ENCODE results near the gene TRAF3.
"Not testable (repeated sequence)": the region's sequence is repeated elsewhere in the genome, so short reads cannot be mapped to it uniquely, and the experiment has no call there.

TRAF3 gene

DNA sequence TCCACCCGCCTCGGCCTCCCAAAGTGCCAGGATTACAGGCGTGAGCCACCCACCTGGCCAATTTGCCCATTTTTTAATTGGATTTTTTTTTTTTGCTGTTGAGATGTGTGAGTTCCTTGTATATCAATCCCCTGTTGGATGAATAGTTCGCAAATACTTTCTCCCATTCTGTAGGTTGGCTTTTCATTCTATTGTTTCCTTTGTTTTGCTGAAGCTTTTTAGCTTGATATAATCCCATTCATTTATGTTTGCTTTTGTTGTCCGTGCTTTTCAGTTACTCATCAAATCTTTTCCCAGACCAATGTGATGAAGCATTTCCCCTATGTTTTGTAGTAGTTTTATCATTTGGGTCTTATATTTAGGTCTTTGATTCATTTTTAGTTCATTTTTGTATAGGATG, 36.4 kb downstream of the TRAF3 start:
- H3K9me3 ChIP-seq = peaks cover 3% of the 10 kb centered on the region; the same call in 1 of the 2 replicates
- in situ Hi-C loops (cut with MboI; ENCODE audit: low sequenced_read_pairs) = no loop called here
- H3K36me3 ChIP-seq (replicated peaks) = no peaks in the 10 kb centered on the region; the same call in 1 of the 2 replicates
- DNase-seq (ENCODE audit: low spot score in 2 of 2) = peak; percentile 48 to 97
- H3K27me3 ChIP-seq (ENCODE audit: low read depth) = no peaks in the 10 kb centered on the region
- H3K4me3 ChIP-seq = no peak overlapping the region
- H3K4me1 ChIP-seq = peaks cover 34% of the 10 kb centered on the region

DNA sequence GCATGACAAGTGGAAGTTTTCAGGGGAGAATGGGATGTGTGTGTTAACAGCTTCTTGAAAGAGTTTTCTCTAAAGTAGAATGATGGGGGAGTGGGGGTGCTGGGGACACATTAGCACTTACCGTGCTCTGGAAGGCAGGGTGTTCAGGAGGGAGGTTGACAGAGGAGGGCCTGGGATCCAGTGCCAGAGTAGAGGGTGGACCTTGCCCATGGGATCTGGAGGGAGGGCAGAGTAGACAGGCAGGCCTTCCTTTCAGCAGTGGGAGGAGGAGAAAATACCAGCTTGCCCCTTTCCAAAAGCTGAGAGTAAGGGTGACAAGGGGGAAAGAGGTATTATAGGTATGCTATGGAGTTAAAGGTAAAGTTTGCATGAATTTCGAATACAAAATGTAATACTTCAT, 40.1 kb downstream of the TRAF3 start:
- H3K4me1 ChIP-seq = peaks cover 35% of the 10 kb centered on the region

DNA sequence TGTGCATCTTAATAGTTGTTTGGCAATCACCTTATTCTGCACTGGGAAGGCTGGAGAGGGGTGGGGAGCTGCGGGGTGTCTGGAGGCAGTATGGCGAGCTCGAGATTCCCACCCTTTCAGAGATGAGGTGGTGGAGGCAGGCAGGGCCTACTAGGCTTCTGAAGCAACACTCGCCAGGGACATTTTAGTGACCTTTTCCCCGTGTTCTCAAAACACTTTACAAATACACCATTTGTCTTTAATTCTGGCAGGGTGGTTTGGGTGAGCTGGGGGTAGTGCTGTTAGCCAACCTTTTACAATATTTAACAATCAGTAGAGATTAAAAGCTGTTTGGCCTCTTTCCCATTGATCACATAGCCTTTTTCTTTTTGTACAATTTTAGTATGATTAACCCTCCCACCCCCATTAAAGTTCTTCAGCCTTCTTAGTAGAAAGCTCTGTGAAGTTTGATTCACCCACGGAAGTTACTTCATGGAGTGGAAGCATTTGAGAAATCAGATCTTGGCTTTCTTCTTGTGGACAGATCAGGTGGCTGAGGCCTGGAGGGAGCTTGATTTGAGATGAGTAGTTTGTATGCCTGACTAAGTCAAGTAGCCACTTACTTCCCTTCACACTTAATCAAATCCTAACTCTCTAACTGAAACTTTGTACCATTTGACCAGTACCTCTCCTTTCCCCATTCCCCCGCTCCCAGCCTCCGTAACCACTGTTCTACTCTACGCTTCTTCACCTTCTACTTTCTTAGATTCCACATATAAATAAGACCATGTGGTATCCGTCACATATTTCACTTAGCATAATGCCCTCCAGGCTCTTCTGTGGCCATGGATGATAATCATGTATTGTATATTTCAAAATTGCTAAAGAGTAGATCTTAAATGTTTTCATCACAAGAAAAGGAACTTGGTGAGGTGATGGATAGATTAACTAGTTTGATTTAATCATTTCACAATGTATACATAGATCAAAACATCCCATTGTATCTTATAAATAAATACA, 41.0 kb downstream of the TRAF3 start:
- Histone ChIP-seq H3K4me3 (no peak overlapping the region), H3K4me1 (peaks cover 35% of the 10 kb centered on the region)
- in situ Hi-C loops (cut with MboI; ENCODE audit: low sequenced_read_pairs) = no loop called here

More for the DNA sequence above, 40.1 kb downstream of the TRAF3 start:
- DNase-seq (ENCODE audit: low spot score in 2 of 2) = no peak
- H3K27me3 ChIP-seq (ENCODE audit: low read depth) = no peaks in the 10 kb centered on the region
- in situ Hi-C loops (cut with MboI; ENCODE audit: low sequenced_read_pairs) = no loop called here
- no peak overlapping the region for H3K4me3 ChIP-seq
- H3K9me3 ChIP-seq = peaks cover 3% of the 10 kb centered on the region; the same call in 1 of the 2 replicates
- no peaks in the 10 kb centered on the region; the same call in 1 of the 2 replicates for H3K36me3 ChIP-seq (replicated peaks)

DNA sequence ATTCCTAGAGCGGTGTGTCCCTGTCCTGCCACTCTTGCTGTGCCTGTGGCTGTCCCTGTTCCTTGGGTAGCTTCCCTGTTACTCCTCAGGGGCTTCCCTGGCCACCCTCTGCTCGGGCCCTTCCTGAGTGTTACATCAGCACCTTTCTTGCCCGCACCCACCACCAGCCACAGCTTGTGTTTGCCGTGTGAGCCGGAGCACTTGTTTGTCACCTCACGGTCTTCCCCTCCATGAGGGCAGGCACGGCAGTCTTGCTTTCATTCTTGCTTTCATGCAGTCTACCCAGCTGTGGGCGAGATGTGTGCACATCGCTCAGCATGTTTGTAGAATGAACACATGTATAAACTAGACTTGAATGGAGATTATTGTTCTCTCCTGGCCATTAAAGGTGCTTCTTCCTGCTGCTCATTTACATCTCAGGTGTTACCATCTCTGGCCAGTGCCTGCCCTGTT, 42.0 kb downstream of the TRAF3 start:
- DNase-seq (ENCODE audit: low spot score in 2 of 2) = no peak
- Histone ChIP-seq H3K4me1 (peaks cover 34% of the 10 kb centered on the region), H3K36me3 (replicated peaks) (no peaks in the 10 kb centered on the region; the same call in 1 of the 2 replicates), H3K4me3 (no peak overlapping the region), H3K9me3 (peaks cover 1% of the 10 kb centered on the region; the same call in 1 of the 2 replicates), H3K27me3 (ENCODE audit: low read depth) (no peaks in the 10 kb centered on the region)
- in situ Hi-C loops (cut with MboI; ENCODE audit: low sequenced_read_pairs) = no loop called here

More for the DNA sequence above, 41.0 kb downstream of the TRAF3 start:
- Histone ChIP-seq H3K27me3 (ENCODE audit: low read depth) (no peaks in the 10 kb centered on the region), H3K36me3 (replicated peaks) (no peaks in the 10 kb centered on the region; the same call in 1 of the 2 replicates), H3K9me3 (peaks cover 3% of the 10 kb centered on the region; the same call in 1 of the 2 replicates)
- DNase-seq (ENCODE audit: low spot score in 2 of 2) = no peak

DNA sequence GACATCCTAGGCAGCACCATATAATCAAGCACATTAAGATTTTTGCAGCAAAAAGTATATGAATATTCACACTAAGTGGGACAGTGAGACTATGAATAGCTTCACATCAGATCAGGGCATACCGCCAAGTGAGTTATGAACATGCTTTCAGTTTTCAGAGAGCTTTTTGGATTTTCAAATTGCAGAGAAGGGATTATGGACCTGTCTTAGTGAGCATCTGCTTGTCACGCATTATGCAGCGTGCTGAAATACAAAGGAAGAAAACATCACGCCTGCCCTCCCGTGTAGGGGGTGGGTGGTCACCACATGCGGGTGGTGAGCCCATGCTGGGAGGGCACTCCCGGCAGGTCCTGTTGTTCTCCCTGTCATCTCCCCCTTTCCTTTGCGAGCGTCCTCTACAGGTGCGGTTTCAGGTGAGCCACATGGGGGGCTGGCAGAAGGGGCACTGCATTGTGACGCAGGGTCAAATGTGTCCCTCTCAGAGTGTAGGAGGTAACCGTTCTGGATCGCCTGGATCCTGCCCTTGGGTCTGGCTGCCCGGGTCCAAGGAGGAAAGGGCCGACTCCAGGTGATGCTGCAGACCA, 42.6 kb downstream of the TRAF3 start:
- in situ Hi-C loops (cut with MboI; ENCODE audit: low sequenced_read_pairs) = no loop called here
- Histone ChIP-seq H3K9me3 (no peaks in the 10 kb centered on the region), H3K36me3 (replicated peaks) (no peaks in the 10 kb centered on the region; the same call in 1 of the 2 replicates), H3K27me3 (ENCODE audit: low read depth) (no peaks in the 10 kb centered on the region), H3K4me3 (no peak overlapping the region), H3K4me1 (peaks cover 37% of the 10 kb centered on the region)
- peak in 1 of 2 experiments; percentile 42 for DNase-seq (ENCODE audit: low spot score in 2 of 2)

DNA sequence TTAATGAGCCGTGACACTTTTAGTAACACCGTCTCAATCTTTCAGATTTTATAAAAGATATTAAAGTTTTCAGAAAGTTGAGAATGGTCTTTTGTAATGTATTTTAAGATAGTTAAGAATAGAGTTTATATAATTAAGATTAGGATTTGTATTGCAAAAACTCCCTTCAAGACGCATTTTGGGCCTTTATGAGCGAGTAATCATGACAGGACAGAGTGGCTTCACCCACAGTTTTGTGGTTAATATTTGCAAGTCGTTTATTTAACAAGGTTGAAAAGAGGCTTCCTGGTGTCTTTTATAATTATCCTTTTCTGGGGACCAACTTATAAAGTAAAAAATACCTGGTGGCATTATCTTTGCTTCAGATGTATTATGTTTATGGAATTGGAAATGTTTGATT, 44.0 kb downstream of the TRAF3 start:
- Histone ChIP-seq H3K4me1 (peaks cover 37% of the 10 kb centered on the region), H3K36me3 (replicated peaks) (no peaks in the 10 kb centered on the region; the same call in 1 of the 2 replicates), H3K9me3 (no peaks in the 10 kb centered on the region), H3K27me3 (ENCODE audit: low read depth) (no peaks in the 10 kb centered on the region), H3K4me3 (no peak overlapping the region)
- in situ Hi-C loops (cut with MboI; ENCODE audit: low sequenced_read_pairs) = no loop called here
- peak; percentile 35 to 53 for DNase-seq (ENCODE audit: low spot score in 2 of 2)

DNA sequence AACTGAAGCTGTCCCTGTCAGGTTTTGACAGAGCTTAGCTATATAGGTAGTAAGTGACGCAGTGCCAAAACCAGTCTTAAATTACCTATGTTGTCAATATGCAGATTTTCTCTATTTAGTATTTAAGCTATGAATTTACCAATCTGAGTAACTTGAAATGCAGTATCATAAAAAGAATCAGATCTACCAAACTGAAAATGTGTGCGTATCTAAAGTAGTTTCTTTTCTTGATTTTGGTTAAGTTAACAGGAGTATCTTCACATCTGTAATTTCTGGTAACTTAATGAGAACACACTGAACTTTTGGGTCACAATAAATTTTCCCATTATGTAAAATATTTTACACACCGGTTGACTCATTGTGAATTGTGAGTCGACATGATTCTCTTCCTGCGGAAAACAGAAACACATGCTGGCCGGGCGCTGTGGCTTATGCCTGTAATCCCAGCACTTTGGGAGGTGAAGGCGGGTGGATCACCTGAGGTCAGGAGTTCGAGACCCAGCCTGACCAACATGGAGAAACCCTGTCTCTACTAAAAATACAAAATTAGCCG, 45.1 kb downstream of the TRAF3 start:
- no peaks in the 10 kb centered on the region for H3K9me3 ChIP-seq
- no peaks in the 10 kb centered on the region; the same call in 1 of the 2 replicates for H3K36me3 ChIP-seq (replicated peaks)
- H3K4me3 ChIP-seq = no peak overlapping the region
- in situ Hi-C loops (cut with MboI; ENCODE audit: low sequenced_read_pairs) = no loop called here
- peaks cover 37% of the 10 kb centered on the region for H3K4me1 ChIP-seq
- DNase-seq (ENCODE audit: low spot score in 2 of 2) = no peak
- H3K27me3 ChIP-seq (ENCODE audit: low read depth) = no peaks in the 10 kb centered on the region

DNA sequence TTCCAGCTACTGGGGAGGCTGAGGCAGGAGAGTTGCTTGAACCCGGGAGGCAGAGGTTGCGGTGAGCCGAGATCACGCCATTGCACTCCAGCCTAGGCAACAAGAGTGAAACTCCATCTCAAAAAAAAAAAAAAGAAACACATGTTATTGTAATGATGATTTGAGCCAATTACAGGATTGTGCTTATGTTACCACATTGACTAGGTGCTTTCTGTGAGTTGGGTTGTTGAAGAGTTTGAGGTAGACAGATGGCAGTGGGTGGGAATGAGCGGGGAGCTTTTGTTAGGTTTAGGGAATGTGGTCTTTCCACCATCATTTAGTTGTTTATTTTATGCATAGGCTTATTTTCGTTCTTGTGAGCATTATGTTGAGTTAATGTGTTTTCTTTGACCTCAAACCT, 45.6 kb downstream of the TRAF3 start:
- H3K4me1 ChIP-seq = peaks cover 33% of the 10 kb centered on the region
- DNase-seq (ENCODE audit: low spot score in 2 of 2); H3K9me3 ChIP-seq; H3K27me3 ChIP-seq (ENCODE audit: low read depth); in situ Hi-C loops (cut with MboI; ENCODE audit: low sequenced_read_pairs); H3K36me3 ChIP-seq (replicated peaks); H3K4me3 ChIP-seq: not testable (repeated sequence)

DNA sequence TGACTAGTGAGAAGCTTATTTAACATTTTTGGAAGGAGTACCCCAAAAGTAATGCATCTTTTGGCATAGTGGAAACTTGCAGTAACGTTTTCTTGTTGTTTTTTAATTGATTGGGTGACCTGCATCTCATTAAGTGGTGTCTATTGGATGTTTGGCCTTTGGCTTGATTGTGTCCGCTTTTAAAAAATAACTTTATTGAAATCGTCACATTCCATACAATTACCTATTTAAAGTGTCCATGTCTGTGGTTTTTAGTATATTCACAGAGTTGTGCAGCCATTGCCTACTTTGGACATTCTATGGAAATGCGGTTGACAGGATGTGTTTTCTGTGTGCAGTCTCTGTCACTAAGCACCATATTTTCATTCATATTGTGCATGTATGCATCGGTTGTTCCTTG, 46.3 kb downstream of the TRAF3 start:
- peaks cover 26% of the 10 kb centered on the region for H3K4me1 ChIP-seq

DNA sequence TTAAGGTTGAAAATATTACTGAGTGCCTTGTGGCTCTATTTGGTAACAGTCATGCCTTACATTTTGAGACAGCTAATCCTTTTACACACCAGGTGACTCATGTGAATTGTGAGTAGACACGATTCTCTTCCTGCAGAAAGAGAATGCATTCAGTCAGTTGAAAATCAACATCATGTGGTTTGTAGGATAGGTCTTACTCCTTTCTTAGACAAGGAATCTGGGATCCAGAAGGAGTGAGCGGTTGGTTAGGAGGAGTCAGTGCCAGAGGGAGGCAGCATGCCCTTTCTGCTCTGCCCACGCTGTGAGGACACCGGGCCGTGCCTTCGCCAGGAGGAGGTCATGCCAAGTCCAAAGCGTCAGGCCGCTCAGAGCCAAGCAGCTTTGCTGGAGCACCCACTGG, 47.6 kb downstream of the TRAF3 start:
- no peaks in the 10 kb centered on the region for H3K36me3 ChIP-seq (replicated peaks)
- no peak for DNase-seq (ENCODE audit: low spot score in 2 of 2)
- H3K27me3 ChIP-seq (ENCODE audit: low read depth) = no peaks in the 10 kb centered on the region
- in situ Hi-C loops (cut with MboI; ENCODE audit: low sequenced_read_pairs) = no loop called here
- H3K4me1 ChIP-seq = peaks cover 22% of the 10 kb centered on the region
- H3K9me3 ChIP-seq = no peaks in the 10 kb centered on the region
- H3K4me3 ChIP-seq = no peak overlapping the region

More for the DNA sequence above, 46.3 kb downstream of the TRAF3 start:
- in situ Hi-C loops (cut with MboI; ENCODE audit: low sequenced_read_pairs) = no loop called here
- H3K36me3 ChIP-seq (replicated peaks) = no peaks in the 10 kb centered on the region
- no peaks in the 10 kb centered on the region for H3K9me3 ChIP-seq
- no peak overlapping the region for H3K4me3 ChIP-seq
- no peaks in the 10 kb centered on the region for H3K27me3 ChIP-seq (ENCODE audit: low read depth)
- no peak for DNase-seq (ENCODE audit: low spot score in 2 of 2)

DNA sequence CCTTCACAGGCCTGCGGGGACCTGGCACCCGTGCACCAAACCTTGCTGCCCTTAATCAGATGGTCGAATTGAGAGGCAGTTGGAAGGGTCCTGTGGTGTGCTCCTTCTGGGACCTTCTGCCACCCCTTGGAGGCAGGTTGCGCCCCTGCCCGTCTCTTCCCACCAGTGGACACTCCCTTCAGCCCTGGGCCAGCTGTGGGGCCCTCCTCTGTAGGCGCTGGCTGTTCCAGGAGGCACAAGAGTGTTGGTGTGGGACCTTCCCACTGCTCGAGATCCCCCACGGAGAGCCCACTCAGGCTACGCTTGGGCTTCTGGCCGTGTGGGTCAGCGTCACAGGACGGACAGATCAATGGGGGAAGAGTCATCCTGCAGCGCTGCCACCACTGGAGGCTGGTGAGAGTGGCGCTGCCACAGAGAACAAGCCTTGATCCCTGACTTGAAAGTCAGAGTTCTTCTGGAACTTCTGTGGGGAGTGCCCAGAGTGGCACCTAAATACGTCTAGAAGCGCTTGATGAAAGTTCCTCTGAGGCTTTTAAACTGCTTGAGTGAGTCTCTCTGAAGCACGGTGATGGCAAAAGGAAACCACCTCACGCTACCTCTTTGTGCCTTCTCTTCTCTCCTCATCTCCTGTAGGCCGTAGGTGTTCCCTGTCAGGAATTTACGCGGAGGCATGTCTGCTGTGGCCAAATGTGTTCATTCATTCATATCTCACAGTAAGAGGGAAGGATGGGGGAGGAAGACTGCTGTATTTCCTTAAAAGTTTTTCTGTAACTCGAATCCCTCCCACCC, 48.3 kb downstream of the TRAF3 start:
- Histone ChIP-seq H3K4me1 (peaks cover 18% of the 10 kb centered on the region), H3K4me3 (no peak overlapping the region), H3K27me3 (ENCODE audit: low read depth) (no peaks in the 10 kb centered on the region), H3K9me3 (no peaks in the 10 kb centered on the region), H3K36me3 (replicated peaks) (no peaks in the 10 kb centered on the region)
- in situ Hi-C loops (cut with MboI; ENCODE audit: low sequenced_read_pairs) = no loop called here
- DNase-seq (ENCODE audit: low spot score in 2 of 2) = no peak

DNA sequence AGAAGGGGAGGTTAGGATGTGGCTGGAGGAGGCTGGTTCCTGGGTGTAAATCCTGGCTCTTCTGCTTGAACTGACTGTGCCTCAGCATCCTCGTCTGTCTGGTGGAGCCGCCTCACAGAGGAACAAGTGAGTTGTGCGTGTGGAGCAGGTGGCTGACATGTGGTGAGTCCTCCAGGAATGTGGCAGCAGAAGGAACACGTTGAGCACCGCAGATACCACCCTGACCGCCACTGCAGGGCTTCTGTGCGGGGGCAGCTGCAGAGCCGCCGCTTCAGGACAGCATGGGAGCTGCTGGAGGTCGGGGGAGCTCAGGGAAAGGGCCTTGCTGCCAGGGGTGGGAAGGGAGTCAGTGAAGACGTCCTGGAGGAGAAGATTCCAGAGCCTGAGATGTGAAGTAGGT, 48.9 kb downstream of the TRAF3 start:
- Histone ChIP-seq H3K4me1 (peaks cover 14% of the 10 kb centered on the region), H3K9me3 (no peaks in the 10 kb centered on the region), H3K36me3 (replicated peaks) (no peaks in the 10 kb centered on the region; the same call in 1 of the 2 replicates), H3K27me3 (ENCODE audit: low read depth) (no peaks in the 10 kb centered on the region), H3K4me3 (no peak overlapping the region)
- in situ Hi-C loops (cut with MboI; ENCODE audit: low sequenced_read_pairs) = no loop called here
- no peak for DNase-seq (ENCODE audit: low spot score in 2 of 2)
